Activated T-cell treated with anti-CD3 and anti-CD28 coated beads, Interleukin-2, amount 50 U/mL, for 48 hours (primary cell): ENCODE measurements around the gene SPDYE16.
"Not testable (repeated sequence)": the region's sequence is repeated elsewhere in the genome, so short reads cannot be mapped to it uniquely, and the experiment has no call there.

Experiments
- DNase-seq, 2 experiments: peaks; one replicate each; pipeline ENCODE4 v3.0.0-alpha.2; 2020

Gene SPDYE16

DNA sequence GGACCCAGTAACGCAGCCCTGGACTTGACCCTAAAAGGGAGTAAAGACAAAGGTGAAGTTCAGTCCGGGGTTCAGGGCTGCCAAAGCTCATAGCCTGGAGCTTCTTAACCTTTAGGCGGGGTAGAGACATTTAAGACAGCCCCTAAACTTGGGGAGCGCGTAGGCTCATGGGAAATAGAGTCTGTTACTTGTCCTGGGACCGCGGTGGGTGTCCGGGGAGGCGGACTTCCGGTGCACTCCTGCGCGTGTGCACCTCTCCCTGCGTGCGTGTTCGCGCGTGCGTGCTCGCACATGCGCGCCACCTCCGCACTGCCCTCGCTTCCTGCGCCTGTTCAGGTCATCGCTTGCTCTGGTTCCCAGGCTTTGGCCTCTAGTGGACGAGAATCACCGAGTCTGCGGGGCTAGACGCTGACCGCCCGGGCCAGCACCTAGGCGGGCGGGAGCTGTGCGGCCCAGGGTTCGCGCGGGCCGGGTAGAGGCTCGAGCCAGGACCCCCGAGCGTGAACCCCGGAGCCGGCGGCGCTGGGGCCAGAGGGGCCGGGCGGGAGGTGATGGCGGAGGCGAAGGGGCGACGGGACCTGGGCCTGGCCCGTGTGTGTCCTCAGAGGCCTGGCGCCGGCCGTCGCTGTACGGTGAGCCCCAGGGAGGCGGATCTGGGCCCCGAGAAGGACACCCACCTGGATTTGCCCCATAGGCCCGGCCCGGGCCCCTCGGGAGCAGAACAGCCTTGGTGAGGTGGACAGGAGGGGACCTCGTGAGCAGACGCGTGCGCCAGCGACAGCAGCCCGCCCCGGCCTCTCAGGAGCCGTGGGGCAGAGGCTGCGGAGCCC, 6.1 kb upstream of the SPDYE16 start:
- peak; percentile 86 to 89 for DNase-seq

DNA sequence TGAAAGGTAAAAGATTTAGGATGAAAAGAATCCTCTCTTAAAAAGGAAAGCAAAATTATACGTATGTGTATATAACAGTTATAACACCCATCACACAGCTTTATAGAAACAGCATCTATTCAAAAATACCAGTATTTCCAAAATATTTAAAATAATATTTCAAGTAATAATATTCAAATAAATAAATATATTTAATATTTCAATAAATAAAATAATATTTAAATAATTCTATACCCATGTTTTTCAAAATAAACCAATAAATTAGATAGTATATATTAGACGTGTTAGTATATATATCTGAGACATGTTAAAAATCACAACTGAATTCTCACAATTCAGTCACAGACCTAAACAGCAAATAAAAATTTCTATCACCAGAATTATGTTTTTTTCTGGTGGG, 11.5 kb downstream of the SPDYE16 start:
- DNase-seq, result not testable (repeated sequence)

DNA sequence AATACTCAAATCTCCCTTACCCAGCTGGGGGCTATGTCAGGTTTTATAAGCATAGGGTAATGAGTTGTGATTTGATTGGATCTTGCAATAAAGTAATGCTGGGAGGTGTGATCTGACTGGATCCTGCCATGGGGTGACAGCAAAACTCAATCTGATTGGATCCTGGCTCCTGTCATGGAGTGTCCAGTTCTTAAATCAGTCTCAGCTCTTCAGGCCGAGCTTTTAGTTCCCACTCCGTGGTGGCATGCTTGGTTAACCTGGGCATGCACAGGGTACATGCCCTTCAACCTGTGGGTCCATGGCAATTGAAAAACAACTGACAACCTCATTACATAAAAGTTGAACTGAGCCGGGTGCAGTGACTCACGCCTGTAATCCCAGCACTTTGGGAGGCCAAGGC, 16.9 kb downstream of the SPDYE16 start:
- not testable (repeated sequence) for DNase-seq

DNA sequence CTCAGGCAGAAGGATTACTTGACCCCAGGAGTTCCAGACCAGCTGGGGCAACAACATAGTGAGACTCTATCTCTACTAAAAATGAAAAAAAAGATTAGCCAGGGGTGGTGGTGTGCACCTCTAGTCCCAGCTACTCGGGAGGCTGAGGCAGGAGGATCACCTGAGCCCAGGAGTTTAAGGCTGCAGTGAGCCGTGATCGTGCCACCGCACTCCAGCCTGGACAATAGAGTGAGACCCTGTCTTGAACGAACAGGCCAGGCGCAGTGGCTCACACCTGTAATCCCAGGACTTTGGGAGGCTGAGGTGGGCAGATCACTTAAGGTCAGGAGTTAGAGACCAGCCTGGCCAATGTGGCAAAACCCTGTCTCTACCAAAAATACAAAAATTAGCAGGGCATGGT, 26.2 kb downstream of the SPDYE16 start:
- DNase-seq, result not testable (repeated sequence)

DNA sequence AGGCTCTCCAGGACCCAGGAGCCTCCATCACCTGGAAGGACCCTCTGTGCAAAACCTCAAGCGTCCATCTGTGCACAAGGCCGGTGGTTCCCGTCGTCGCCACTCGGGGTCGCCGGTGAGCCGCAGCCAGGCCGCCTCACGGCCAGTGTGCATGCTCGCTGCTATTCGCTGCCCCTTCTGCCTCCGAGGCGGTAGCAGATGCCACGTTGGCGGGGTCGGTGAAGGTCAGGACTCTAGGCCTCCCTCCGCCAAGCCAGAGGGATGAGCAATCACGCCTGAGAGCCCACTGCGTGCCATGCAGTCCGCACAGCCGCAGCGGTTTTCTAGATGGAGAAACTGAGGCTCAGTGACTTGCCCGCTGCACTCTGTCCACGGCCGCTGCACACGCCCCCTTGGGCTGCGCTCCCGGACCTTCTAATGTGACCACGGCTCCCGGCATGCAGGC, 27.1 kb downstream of the SPDYE16 start:
- no peak for DNase-seq

DNA sequence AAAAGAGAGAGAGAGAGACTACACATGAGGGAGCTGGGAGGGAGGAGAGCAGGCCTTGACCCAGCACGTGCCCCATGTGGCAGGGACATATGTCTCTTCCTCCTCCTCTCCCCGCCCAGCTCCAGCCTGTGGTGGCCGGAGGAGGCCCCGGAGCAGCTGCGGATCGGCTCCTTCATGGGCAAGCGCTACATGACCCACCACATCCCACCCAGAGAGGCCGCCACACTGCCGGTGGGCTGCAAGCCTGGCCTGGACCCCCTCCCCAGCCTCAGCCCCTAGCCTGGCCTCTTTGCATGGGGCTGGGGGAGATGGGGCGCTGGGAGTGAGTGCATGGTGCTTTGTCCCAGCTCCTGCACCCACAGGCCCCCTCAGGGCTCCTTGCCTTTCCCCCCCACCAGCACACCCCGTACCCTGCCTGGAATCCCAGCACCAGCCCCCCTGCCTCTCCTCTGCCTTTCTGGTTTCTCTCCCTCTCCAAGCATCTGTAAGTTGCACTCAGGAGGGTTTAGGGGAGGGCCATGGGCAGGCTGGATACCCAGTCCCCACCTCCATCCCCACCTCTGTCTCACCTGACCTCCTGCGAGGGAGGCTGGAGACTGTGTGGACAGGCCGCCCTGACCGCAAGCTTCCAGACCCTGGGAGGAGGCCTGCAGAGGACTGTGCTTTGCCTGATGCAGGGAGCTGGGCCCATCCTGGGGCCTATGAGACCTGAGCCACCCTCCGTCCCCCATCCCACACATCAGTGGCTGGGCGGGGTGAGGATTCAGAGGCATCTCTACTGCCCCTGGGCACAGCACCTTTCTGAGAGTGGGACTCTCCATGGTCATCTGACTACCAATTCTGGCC, 27.9 kb downstream of the SPDYE16 start:
- DNase-seq, result peak in 1 of 2 experiments; percentile 9

DNA sequence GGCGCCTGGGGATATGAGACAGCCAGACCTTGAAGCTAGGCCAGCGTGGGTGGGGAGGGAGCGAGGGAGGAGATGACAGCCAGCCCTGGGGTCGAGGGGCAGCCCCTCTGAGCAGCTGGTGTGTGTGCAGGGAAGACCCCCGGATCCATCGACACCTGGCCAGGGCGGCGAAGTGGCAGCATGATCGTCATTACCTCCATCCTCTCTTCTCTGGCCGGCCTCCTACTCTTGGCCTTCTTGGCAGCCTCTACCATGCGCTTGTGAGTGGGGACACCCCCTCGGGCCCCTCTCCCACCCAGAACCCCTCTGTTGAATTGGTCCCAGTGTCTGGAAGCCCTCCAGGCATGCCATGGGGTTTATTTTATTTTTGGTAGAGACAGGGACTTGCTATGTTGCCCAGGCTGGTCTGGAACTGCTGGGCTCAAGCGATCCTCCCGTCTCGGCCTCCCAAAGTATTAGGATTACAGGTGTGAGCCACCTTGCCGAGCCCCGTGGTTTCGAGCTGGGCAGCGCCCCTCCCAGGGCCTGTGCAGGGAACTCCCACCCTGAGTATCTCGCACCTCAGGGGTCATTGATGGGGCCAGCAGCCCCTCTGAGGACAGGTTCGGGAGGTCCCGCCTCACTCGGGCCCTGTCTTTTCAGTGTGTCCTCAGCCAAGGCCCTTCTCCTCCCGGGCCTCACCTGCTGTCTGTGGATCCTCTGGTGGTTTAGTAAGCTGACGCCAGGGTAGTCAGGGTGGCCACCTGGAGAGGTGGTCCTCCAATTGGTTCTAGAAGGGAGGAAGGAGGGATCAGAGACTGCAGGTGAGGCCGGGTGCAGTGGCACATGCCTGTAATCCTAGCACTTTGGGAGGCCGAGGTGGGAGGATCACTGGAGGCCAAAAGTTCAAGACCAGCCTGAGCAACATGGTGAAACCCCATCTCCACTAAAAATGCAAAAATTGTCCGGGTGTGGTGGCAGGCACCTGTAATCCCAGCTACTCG, 29.0 kb downstream of the SPDYE16 start:
- peak; percentile 11 to 14 for DNase-seq

DNA sequence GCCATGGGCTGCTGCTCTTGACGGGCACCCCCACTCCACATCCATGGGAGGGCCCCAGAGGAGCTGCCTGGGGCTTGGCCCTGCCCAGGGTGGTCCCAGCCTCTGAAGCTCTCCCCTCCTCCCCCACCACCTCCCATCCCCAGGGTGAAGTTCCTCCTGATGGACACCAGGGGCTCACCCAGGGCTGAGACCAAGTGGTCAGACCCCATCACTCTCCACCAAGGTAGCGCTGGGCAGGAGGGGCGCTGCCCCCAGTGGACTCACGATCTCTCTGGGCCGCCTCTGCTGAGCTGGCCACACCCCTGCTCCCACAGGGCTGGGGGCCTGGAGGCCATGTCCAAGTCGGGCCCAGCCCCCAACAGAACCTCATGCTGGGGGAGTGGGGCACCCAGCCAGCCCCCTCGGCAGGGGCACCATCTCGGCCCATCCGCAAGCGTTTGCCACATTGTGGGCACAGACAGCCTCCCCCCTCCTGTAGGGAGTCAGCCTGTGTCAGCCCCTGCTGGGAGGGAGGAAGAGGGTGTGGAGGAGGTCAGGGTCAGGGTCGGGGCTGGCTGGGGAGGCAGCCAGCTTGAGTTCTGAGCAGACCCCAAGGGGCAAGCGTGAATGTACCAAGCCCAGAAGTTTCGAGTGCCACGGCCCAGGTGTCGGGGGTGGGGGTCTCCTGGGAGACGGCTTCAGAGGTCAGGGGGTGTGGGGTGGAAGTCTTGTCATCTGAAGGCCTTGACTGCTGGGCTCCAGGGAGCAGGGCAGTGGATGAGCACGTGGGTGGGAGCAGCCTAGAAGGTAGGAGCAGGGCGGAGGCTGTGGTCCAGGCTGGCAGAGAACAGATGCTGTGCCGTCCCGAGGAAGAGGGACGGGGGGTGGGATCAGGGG, 29.9 kb downstream of the SPDYE16 start:
- peak; percentile 16 to 17 for DNase-seq

DNA sequence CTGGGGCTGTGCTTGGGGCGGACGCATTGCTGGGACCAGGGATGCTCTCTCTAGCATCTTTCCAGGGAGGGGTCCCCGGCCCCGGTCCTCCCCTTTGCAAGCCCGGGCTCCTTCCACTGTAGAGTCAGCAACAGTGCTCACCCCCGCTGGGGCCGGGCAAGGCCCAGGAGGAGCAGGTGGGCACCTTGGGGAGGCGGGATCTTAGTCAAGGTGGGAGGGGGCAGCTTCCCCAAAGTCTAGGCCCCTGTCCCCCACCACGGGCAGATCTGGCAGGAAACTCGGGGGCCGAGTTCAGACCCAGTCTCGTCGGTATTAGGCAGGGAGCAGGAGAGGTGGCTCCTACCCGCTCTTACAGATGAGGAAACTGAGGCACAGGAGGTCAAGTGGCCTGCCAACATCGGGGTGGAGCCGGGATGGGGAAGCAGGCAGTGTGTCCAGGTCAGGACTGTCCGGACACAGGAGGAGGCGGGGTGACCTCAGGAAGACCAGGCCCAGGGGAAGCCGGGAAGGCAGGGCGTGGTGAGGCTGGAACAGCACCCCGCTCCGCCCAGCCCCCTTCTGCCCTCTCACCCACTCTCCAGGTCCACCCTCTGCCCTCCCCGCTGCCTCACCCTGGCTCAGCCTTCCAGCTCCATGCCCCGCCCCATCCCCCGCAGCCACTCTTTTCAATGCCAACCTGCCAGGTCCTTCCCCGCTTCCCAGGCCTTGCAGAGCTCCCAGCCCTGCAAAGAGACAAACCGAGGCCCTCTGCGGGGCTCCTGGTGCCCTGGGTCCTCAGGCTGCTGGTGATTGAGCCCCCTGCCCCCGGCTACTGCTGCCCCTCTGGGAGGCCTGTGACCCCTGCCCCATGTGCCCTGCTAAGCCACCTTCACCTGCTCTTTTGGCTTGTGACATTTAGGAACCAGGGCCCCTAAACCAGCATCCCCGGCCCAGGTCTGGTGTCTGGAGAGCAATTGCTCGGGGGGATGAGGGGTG, 30.9 kb downstream of the SPDYE16 start:
- peak in 1 of 2 experiments; percentile 4 for DNase-seq

DNA sequence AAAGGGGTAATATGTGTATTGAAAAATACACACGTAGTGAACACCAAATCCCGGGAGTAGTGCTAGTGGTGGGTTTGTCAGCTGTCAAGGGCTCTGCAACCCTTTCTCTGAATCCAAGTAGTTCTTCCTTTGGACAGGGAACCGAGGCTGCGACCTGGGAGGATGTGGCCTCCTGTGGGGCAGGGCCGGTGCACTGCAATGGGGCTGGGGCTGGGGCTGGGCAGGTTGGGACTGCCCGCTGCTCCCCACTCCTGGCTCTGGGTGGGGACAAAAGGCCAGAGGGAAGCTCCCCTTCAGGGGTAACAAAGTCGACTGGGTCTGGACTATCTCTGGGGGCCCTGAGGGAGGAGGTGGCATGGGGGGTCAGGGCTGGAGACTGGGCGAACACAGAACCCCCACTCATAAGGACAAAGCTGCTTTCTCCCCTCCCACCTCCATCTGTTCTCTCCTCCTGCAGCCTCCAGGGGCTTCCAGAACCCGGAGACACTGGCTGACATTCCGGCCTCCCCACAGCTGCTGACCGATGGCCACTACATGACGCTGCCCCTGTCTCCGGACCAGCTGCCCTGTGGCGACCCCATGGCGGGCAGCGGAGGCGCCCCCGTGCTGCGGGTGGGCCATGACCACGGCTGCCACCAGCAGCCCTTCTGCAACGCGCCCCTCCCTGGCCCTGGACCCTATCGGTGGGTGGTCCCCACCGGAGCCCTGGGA, 31.7 kb downstream of the SPDYE16 start:
- peak; percentile 10 to 14 for DNase-seq

DNA sequence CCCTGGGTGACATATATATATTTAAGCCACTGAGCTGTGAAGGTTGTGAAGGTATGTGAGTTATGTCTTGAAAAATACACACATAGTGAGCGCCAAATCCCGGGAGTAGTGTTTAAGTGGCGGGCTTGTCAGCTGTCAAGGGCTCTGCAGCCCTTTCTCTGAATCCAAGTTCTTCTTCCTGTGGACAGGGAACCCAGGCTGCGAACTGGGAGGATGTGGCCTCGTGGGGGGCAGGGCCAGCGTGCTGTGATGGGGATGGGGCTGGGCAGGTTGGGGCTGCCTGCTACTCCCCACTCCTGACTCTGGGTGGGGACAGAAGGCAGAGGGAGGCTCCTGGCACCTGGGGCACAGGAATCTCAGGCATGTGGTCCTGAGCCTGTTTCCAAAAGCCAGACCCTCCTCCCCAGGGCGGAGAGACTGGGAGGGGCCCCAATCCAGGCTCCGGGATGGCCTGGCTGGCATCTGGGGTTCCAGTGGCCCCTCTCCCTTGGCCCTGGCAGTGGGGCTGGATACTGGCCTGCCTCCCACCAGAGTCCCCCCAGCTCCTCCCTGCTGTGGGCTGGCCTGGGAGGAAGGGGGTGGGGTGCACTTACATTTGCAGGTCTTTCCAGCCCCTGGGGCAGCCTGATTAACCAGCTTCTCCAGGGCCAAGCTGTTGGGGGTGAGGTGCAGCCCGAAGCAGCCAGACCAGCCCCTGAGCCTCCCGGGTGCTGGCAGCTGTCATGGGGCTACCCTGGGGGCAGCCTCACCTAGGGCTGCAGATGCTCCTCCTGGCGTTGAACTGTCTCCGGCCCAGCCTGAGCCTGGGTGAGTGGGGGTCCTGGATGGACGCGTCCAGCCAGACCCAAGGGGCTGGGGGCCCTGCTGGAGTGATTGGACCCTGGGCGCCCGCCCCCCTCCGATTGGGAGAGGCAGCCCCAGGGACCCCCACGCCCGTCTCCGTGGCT, 32.9 kb downstream of the SPDYE16 start, which contains the start of gene UPK3B:
Gene UPK3B, plus strand, starts transcription at position 622 of the 947 bp plus-strand sequence. Its CDS starts 101 bp downstream, at position 723.
- DNase-seq, result peak; percentile 18 to 19

DNA sequence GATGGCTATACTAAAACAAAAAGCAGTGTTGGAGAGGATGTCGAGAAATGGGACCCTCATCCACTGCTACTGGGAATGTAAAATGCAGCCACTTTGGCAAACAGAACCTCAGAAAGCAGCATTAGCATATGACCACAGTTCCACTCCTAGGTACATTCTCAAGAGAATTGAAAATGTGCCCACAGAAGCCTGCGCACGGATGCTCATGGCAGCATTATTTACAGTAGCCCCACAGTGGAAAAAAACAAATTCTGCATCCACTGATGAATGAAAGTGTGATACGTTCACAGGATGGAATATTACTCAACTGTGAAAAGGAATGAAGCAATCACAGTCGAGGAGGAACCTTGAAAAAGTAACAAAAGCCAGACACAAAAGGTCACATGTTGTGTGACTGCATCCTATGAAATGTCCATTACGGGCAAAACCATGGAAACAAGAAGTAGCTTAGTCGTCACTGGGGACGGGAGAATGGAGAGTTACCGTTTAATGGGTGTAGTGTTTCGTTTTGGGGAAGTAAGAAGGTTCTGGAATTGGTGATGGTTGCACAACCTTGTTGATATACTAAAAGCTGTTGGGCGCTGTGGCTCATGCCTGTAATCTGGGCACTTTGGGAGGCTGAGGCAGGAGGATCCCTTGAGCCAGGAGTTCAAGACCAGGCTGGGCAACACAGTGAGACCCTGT, 35.2 kb downstream of the SPDYE16 start:
- DNase-seq, result peak; percentile 9 to 11

DNA sequence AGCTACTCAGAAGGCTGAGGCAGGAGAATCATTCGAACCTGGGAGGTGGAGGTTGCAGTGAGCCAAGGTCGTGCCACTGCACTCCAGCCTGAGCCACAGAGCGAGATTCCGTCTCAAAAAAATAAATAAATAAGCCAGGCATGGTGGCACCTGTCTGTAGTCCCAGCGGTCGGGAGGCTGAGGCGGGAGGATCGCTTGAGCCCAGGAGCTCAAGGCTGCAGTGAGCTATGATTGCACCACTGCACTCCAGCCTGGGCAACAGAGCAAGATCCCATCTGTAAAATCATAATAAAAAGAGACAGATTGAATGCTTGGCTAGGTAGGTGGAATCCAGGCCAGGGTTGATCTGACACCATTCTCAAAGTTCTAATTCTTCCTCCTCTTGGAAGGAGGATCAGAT, 36.5 kb downstream of the SPDYE16 start:
- not testable (repeated sequence) for DNase-seq

DNA sequence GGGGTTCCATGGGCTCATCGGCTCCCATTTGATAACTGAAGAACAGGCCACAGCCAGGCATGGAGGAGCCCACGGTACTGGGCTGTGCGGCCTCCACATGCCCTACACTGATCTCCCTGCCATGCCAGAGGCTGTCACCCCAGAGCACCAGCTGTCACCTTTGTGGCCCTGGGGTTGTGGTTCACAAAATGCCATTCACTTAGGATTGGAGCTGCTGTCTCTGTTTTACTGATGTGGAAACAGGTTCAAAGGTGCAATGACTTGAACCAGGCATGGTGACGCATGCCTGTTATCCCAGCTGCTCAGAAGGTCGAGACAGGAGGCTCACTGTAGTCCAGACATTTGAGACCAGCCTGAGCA, 37.0 kb downstream of the SPDYE16 start:
- DNase-seq, result peak; percentile 11

DNA sequence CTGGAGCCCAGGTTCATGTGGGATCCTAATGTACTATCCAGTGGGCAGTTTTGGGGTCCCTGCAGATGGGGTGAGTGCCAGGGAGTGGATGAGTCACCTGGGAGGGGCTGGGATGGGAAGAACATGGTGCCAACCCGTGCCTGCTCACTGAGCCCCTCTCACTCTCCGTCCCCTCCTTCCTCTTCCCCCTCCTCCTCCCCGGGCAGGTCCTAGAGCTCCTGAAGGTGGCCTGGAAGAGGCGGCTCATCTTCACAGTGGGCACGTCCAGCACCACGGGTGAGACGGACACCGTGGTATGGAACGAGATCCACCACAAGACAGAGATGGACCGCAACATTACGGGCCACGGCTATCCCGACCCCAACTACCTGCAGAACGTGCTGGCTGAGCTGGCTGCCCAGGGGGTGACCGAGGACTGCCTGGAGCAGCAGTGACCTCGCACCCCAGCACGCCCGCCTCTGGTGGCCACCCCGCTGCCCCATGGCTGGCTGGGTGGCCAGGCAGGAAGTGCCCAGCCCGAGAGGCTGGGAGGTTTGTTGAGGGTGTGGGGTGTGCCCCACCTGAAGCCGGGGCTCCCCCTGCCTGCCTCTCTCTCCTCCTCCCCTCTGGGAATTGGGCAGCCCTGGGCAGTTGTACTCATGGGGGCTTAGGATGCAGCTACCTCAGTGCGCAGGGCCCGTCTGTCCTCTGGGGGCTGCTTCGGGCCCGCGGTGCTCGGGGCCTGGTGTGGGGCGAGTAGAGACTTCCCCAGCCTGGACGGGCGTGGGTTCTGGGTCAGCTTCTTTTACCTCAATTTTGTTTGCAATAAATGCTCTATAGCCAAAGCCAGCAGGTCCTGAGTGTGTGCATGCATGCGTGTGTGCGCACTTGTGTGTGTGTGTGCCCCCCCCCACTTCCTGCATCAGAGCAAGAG, 37.7 kb downstream of the SPDYE16 start:
- peak in 1 of 2 experiments; percentile 7 for DNase-seq
